ENCODE results near the gene GOLGA3. TPM values are rescaled to one million over a fixed set of nuclear protein-coding genes. Genes with fewer than 3 reads are reported as not detected.

Gene GOLGA3
- total RNA-seq, 1 donor from 2014 or later, result 47.5 TPM

DNA sequence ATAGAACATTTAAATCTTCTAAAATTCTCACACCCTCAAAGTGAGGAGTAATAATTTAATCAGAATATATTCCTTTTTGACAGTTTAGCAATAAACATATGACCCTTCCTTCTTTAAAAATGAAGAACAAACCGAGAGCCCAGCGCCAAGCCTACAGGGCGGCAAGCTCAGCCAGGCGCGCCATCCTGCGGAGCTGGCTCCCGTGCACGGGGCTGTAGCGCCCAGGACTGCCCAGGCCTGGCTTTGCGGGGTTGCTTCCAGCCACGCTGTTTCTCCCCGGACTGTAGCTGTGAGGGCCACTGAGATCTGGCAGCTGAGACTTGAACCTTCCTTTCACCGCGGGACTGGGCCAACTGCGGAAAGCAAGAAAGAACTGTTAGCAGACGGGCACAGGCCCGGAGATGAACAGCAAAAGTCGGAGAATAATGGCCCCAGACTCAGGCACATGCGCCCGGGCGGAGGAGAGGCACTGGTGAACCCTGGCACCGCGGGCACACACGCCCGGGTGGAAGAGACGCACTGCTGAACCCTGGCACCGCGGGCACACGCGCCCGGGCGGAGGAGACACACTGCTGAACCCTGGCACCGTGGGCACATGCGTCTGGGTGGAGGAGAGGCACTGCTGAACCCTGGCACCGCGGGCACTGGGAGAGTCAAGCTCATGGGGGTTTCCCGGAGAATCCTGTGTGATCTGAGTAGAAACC lies 101.4 kb downstream of the GOLGA3 start:
- H3K36me3 Mint-ChIP-seq (ENCODE audit: insufficient read depth), result peaks cover 45% of the 10 kb centered on the region

DNA sequence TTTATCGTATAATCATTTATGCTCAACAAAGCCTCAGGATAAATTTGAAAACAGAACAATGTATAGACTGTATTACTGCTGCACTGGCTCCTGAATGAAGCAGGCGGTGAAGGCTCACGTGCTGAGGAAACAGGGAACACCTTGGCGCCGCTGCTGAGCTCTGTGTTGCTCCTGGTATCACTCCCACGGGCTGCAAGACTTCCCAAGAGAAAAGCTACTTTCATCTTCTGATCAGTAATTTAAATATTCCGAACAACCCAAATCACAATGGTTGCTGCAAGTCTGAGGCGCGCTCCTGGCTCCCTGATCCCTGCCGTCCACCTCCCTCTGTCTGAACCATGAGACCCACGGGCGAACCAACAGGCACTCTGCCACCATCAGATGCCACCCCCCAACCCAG lies 102.3 kb downstream of the GOLGA3 start:
- Mint-ChIP-seq H3K36me3 (ENCODE audit: insufficient read depth) (peaks cover 40% of the 10 kb centered on the region), H3K9me3 (ENCODE audit: low read depth) (no peaks in the 10 kb centered on the region), H3K4me1 (ENCODE audit: low read depth) (no peaks in the 10 kb centered on the region), H3K4me3 (ENCODE audit: low read depth) (no peak overlapping the region), H3K27me3 (no peaks in the 10 kb centered on the region), H3K27ac (no peak overlapping the region)
- TF ChIP-seq, protein P1, sequence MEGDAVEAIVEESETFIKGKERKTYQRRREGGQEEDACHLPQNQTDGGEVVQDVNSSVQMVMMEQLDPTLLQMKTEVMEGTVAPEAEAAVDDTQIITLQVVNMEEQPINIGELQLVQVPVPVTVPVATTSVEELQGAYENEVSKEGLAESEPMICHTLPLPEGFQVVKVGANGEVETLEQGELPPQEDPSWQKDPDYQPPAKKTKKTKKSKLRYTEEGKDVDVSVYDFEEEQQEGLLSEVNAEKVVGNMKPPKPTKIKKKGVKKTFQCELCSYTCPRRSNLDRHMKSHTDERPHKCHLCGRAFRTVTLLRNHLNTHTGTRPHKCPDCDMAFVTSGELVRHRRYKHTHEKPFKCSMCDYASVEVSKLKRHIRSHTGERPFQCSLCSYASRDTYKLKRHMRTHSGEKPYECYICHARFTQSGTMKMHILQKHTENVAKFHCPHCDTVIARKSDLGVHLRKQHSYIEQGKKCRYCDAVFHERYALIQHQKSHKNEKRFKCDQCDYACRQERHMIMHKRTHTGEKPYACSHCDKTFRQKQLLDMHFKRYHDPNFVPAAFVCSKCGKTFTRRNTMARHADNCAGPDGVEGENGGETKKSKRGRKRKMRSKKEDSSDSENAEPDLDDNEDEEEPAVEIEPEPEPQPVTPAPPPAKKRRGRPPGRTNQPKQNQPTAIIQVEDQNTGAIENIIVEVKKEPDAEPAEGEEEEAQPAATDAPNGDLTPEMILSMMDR (IDR thresholded peaks at IDR 0.05; ENCODE audit: unreplicated experiment), result no peak
- DNase-seq (ENCODE audit: low spot score, unreplicated experiment), result no peak

More for the DNA sequence above, 101.4 kb downstream of the GOLGA3 start:
- H3K4me1 Mint-ChIP-seq (ENCODE audit: low read depth), result no peaks in the 10 kb centered on the region
- H3K27me3 Mint-ChIP-seq, result no peaks in the 10 kb centered on the region
- TF ChIP-seq, protein P1 (IDR thresholded peaks at IDR 0.05; ENCODE audit: unreplicated experiment), result no peak
- no peaks in the 10 kb centered on the region for H3K9me3 Mint-ChIP-seq (ENCODE audit: low read depth)
- H3K27ac Mint-ChIP-seq, result no peak overlapping the region
- no peak overlapping the region for H3K4me3 Mint-ChIP-seq (ENCODE audit: low read depth)
- no peak for DNase-seq (ENCODE audit: low spot score, unreplicated experiment)

DNA sequence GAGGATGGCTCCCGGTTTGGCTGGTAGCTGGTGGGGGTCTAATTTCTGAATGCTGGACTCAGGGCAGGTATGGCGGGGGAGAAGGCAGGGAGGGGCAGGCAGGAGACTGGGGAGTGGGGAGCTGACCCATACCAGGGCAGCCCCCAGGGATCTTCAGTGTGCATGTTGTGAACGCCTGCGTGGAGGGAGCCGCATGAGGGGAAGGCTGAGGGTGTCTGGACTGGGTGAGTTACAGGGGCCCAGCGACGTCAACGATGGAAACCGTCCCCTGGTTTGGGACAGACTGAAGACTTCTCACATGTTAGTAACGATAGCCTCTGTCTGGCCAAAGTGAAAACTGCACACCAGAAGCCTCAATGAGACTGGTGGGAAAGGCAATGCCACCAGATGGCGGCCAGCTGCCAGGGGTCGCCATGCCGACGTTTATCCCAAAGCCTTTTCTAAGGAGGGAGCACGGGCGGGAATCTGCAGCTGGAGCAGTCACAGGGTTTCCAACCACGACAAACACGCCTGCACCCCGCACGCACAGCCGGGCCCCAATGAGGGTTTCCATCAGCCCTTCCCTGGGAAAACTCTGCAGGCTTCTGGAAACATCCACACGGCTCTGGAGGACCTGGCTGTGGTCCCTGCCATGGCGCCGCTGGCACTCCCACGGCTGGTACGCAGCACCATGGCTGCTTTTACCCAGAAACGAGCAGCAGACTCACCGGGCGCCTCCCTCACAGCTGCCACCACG lies 104.0 kb downstream of the GOLGA3 start:
- TF ChIP-seq, protein P1 (IDR thresholded peaks at IDR 0.05; ENCODE audit: unreplicated experiment), result no peak
- Mint-ChIP-seq H3K27me3 (no peaks in the 10 kb centered on the region), H3K4me3 (ENCODE audit: low read depth) (no peak overlapping the region), H3K36me3 (ENCODE audit: insufficient read depth) (peaks cover 33% of the 10 kb centered on the region), H3K4me1 (ENCODE audit: low read depth) (no peaks in the 10 kb centered on the region), H3K9me3 (ENCODE audit: low read depth) (no peaks in the 10 kb centered on the region), H3K27ac (peak overlapping the region; percentile 64)
- no peak for DNase-seq (ENCODE audit: low spot score, unreplicated experiment)

DNA sequence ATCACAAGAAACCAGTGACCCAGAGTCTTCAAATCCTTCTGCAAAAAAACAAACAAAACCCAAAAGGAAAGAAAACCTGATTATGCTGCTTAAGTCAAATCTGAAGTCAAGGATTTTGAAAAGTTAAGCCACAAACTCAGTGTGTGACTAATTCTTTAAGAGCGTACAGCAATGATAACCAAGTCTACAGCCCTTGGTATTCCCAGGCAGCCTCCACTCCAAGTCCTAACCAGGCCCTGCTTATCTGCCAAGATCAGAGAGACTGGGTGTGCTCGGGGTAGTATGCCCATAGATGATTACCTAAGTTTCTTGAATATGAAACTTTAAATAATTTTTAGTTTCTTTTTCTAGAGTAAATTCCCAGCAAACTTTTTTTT lies 104.9 kb downstream of the GOLGA3 start:
- Mint-ChIP-seq H3K9me3 (ENCODE audit: low read depth) (no peaks in the 10 kb centered on the region), H3K4me1 (ENCODE audit: low read depth) (no peaks in the 10 kb centered on the region), H3K36me3 (ENCODE audit: insufficient read depth) (peaks cover 32% of the 10 kb centered on the region), H3K4me3 (ENCODE audit: low read depth) (no peak overlapping the region), H3K27me3 (no peaks in the 10 kb centered on the region), H3K27ac (peak overlapping the region; percentile 2)
- DNase-seq (ENCODE audit: low spot score, unreplicated experiment), result no peak
- TF ChIP-seq, protein P1 (IDR thresholded peaks at IDR 0.05; ENCODE audit: unreplicated experiment), result no peak

DNA sequence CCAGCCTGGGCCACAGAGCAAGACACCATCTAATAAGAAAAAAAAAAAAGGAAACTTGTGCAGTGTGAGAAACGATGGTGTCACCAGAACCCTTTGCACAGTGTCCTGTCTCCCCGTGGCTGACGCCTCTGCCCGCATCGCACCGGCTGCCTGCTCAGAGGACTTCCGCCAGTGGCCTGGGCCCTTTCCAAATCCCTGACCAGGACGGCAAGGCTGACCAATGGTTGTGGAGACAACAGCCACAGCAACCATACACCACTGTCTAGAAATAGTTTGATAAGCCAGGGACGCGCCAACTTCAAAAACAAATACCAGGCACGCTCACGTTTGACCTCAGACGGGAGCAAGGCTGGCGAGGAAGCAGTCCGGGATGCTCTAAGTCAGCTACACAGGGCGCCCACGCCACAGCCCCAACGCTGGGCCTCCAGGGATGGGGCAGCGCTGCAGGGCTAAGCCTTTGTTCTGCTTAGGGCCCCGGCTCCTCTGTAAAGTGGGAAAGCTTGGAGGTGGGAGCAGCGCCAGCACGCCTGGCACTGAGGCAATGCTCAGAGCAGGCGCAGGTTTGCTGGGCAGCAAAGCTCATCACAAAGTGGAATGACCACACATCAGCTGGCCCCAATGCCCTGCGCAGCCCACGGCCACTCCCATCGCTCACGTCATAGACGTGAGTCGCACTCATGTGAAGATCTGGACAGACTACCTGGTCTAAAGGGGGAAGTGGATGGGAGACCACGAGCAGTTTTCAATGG lies 105.5 kb downstream of the GOLGA3 start:
- Mint-ChIP-seq H3K27ac (peak overlapping the region; percentile 2), H3K36me3 (ENCODE audit: insufficient read depth) (peaks cover 29% of the 10 kb centered on the region), H3K4me1 (ENCODE audit: low read depth) (no peaks in the 10 kb centered on the region), H3K27me3 (no peaks in the 10 kb centered on the region), H3K9me3 (ENCODE audit: low read depth) (no peaks in the 10 kb centered on the region), H3K4me3 (ENCODE audit: low read depth) (no peak overlapping the region)
- no peak for DNase-seq (ENCODE audit: low spot score, unreplicated experiment)
- TF ChIP-seq, protein P1 (IDR thresholded peaks at IDR 0.05; ENCODE audit: unreplicated experiment), result no peak
